Erythroblast (primary cell): ENCODE data around the gene DNAJB4.
"Not testable (repeated sequence)": the region's sequence is repeated elsewhere in the genome, so short reads cannot be mapped to it uniquely, and the experiment has no call there.

Experiments used
- DNase-seq, 2 experiments: peaks; one replicate each; lab custom pipeline; 2025; lab: John Stamatoyannopoulos, UW
- GATA1 ChIP-seq: IDR thresholded peaks from 2 replicates; pipeline ENCODE4 v1.6.1; 2011; ENCODE audit warnings: low read depth, mild to moderate bottlenecking, control low read depth, low read length, moderate library complexity
- POLR2A ChIP-seq: IDR thresholded peaks from 2 replicates; pipeline ENCODE4 v1.6.1; 2011; ENCODE audit warnings: mild to moderate bottlenecking, low read length

DNAJB4 gene

DNA sequence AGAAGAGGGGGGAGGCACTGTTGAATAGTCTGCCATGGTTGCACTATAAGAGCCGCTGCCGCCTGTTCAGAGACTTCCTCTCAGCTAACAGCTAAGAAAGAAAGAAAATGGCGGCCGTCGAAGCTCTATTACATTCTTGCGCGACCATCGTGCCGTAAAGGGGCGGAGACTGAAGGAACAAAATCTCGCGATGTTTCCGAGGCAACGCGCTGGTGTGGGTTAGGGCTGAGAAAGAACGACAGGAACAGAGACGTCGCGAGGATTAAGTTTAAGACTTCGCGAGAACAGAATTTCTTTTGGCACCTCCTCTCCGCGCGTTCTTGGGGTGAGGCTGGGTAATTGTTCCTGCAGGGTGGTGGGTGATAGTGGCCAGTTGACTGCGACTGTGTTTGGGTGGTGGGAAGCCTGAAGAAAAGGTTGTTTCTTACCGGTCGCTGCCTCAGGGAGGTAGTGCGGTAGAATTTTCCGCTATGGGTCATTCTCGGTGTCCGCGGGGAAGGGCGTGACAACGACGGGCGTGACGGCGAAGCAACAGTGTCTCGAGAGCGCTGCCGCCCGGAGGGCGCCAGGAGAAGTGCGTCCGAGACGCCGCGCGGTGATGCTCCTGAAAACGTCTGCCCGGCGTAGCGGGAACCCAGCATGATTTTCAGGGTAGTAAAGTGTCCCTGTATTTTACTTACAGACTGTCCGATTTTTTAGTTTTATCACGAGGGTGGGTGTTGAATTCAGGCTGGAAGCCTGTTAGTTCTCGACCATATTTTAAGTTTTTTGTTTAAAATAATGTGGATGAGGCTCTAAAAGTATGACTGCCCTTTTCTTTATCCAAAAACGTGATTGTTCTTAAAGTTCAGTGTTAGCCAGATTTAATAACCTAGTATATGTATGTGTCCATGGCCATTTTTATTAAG lies 25.5 kb upstream of the DNAJB4 start, which contains the start of gene FUBP1:
Gene FUBP1 (minus strand): TSS at position 104 of the 908 bp plus-strand sequence. CDS start 68 bp downstream, at position 36.
- DNase-seq, result peak; percentile 99
- TF ChIP-seq POLR2A (peak; percentile 96), GATA1 (no peak)

DNA sequence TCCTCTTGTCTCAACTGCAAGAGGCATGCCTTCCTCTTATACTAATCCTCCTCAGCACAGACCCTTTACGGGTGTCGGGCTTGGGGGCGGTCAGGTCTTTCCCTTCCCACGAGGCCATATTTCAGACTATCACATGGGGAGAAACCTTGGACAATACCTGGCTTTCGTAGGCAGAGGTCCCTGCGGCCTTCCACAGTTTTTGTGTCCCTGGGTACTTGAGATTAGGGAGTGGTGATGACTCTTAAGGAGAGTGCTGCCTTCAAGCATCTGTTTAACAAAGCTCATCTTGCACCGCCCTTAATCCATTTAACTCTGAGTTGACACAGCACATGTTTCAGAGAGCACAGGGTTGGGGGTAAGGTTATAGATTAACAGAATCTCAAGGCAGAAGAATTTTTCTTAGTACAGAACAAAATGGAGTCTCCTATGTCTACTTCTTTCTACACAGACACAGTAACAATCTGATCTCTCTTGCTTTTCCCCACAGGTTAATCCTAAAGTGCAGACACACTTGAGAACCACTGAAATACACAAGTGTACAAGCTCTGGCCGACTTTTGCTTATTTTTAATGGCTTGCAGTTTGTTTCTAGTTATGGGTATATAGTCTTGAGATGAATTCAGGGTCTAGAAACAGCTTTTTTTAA lies 21.3 kb upstream of the DNAJB4 start:
- not testable (repeated sequence) for DNase-seq

DNA sequence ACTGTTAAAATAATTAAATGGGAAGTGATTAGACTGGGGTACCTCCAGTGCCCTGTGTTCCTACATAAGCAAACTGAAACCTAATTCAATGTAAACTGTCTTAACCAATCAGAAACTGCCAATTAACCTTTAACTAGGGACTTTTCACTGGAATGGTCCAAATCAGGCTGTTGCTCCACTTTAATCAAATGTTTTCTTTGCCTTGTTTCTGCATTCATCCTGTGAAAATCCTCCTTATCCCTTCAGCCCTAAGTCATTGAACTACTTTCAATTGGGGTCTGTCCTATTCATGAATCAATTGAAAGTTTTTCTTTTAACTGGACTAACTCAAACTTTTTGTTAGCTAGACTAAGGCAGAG lies 20.8 kb upstream of the DNAJB4 start:
- DNase-seq, result no peak
- no peak for TF ChIP-seq POLR2A
- TF ChIP-seq GATA1, result no peak

DNA sequence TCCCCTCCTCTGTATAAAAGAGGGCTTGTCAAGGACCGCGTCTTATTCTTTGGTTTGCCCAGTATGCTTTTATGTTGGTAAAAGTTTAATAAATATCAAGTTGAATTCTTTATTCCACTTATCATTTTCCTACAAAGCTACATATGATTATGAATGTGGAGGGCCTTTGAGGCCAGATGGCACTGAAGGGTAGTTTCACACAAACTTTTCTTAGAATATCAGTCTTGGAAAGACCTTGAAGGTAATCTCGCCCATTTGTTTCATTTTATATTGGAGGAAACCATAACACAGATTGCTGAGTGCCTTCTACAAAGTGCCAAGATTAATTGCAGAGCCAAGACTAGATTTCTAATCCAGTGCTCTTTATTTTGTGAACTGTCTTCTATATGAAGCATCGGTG lies 20.1 kb upstream of the DNAJB4 start:
- DNase-seq, result no peak
- TF ChIP-seq POLR2A (no peak), GATA1 (no peak)

DNA sequence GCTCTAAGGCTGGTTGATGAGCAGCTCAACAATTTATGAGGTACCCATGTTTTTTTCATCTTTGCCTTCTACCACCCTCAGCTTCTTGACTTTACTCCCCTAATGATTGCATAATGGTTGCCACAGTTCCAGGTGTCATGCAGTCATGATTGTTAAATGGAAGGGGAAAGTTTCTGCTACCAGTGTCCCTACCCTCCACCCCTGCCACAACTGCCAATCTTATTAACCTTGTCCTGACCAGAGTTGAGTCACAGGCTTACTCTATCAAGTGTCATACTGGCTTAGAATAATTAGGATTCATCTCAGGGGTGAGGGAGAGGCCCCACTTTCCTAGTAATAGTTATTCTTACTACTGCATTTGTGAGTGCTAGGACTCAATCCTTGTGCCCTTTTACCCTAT lies 17.9 kb upstream of the DNAJB4 start:
- DNase-seq, result no peak
- no peak for TF ChIP-seq GATA1
- TF ChIP-seq POLR2A, result no peak

DNA sequence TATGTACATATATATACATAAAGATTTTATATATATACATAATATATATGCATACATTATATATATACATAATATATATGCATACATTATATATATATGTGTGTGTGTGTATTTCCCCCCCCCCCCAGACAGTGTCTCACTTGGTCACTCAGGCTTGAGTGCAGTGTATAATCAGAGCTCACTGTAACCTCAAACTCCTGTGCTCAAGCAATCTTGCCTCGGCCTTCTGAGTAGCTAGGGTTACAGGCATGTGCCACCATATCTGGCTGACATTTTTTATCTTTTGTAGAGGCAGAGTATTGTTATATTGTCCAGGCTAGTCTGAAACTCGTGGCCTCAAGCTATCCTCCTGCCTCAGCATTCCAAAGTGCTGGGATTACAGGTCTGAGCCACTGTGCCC lies 16.8 kb upstream of the DNAJB4 start:
- no peak for TF ChIP-seq GATA1
- no peak for TF ChIP-seq POLR2A
- DNase-seq, result no peak

DNA sequence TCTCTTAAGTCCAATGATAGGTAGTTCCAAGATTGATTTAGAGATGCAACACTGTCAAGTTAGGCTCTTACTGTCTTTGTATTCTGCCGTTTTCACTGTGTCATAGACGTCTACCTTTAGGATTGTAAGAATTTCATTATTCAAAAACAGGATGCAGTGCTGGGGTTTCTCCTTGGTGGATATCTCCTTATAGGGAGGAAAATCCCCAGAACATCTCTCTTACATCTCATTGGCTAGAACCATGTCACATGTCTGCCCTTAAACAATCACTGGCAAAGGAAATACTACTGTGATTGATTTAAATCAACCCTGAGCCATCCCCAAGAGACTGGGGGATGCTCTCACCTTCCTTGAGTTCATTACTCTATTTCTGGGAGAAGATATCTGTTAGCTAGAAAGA lies 15.0 kb upstream of the DNAJB4 start:
- DNase-seq, result no peak
- no peak for TF ChIP-seq POLR2A
- no peak for TF ChIP-seq GATA1

DNA sequence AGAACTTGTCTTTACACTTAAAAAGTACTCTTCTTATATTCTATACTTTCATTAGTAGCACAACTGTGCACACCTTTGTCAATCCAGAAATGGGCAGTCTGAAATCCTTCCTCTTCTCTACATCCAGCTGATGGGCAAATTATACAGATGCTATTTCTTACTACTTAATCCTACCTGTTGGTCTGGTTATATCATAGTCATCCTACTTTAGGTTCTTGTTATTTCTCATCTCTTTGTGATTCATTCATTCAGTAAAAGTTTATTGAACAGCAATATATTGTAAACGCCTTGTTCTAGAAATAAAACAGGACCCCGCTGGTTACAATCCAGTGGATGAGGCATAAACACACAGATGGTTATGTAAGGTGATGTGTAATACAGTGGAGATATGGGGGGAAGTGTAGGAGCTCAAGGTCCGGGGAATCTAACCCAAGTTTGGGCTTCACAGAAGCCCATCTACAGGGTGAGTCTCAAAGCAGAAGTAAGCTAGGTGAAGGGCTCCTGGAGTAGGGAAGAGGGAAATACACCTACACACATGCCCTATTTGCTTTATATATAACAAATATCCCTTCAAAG lies 14.0 kb upstream of the DNAJB4 start:
- TF ChIP-seq GATA1 (no peak), POLR2A (no peak)
- no peak for DNase-seq

DNA sequence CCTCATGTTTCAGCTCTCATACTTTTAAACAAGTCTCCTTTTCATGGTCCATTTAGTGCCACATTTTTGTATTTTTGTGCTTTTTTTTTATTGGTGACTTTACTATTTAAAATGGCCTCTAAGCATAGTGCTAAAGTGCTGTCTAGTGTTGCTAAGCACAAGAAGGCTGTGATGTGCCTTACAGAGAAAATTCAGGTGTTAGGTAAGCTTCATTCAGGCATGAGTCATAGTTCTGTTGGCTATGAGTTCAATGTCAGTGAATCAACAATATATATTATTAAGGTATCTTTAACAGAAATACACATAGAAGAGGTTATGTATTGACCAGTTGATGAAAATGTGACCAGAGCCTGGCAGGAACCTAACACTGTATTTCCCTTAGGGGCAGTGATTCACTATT lies 13.1 kb upstream of the DNAJB4 start:
- DNase-seq, result no peak
- no peak for TF ChIP-seq GATA1
- TF ChIP-seq POLR2A, result no peak

DNA sequence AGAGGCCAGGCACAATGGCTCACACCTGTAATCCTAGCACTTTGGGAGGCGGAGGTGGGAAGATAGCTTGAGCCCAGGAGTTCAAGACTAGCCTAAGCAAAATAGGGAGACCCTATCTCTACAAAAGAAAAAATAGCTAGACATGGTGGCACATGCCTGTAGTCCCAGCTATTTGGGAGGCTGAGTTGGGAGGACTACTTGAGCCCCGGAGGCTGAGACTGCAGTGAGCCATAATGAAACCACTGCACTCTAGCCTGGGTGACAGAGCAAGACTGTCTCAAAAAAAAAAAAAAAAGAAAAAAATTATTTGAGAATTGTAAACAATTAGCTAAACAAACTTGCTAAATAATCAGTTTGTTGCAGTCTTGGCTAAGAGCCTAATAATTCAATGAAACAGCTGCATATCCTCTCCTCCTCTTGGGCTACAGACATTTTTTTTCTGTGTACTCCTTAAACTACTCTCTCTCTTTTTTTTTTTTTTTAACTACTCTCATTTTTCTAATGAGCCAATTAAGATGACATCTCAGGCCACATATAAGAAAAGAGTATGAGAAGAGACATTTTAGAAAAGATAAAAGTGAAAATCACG lies 10.5 kb upstream of the DNAJB4 start:
- DNase-seq, result no peak
- TF ChIP-seq POLR2A, result no peak
- no peak for TF ChIP-seq GATA1

DNA sequence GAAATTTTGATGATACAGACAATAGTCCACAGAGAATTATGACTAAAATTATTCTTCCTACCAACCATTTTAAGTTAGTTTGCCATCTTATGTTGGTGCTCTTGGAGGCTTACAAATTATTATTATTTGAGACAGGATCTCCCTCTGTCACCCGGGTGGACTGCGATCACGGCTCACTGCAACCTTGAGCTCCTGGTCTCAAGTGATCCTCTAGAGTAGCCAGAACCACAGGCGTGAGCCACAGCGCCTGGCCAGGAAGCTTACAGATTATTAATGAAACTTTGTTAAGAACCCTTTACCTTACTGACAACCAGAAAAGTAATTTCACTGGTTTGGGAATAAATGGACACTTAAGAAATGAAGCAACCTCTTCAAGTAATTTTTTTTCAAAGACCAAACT lies 8.0 kb upstream of the DNAJB4 start:
- no peak for DNase-seq
- TF ChIP-seq POLR2A (no peak), GATA1 (no peak)

DNA sequence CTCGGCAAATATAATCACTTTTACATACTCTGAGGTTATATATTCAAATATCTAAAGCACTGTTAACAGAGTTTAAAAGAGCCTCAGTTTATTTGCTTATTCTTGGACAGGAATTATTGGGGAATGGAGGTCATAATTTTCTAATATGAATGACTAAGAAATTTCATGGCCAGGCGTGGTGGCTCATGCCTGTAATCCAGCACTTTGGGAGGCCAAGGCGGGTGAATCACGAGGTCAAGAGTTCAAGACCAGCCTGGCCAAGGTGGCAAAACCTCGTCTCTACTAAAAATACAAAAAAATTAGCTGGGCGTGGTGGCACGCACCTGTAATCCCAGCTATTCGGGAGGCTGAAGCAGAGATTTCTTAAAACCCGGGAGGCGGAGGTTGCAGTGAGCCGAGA lies 4.2 kb upstream of the DNAJB4 start:
- not testable (repeated sequence) for DNase-seq

DNA sequence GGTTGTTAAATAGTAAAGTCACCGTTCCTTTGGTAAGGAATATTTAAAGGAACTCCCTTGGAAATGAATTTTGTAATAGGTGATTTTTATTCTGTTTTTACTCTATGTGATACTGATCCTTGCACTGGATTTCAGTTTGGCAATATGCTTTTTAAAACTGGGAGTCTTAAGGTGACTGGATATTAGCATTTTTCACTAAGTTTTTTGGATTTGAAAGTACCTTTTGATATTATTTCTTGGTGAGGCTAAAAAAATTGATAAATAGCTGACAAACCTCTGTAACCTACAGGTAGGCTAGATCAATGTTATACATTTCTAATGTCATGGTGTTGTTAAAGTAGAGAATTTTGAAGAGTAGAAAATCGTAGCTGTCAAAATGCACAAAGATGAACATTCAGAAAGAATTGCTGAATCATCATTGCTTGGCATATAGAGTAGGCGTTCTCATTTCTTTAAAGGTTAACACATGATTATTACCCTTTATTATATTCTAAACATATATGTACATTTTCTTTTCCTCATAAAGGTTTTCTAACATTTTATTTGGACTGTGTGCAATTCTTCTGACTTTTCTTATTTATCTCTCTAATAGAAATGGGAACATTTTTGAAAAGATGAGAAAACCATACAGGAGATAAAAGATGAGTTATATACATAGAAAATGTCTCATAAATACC lies 1.5 kb upstream of the DNAJB4 start:
- TF ChIP-seq GATA1 (no peak), POLR2A (no peak)
- DNase-seq, result peak; percentile 67 to 78
